Stimulated activated CD4-positive, alpha-beta T cell treated with anti-CD3 and anti-CD28 coated beads, Interleukin-4, amount 100 ng/mL, for 24 hours (primary cell): ENCODE results near the gene APOD.
A peak's percentile ranks its signal among the peaks of the same experiment; 100 is the strongest.
"Not testable (repeated sequence)": the region's sequence is repeated elsewhere in the genome, so short reads cannot be mapped to it uniquely, and the experiment has no call there.

Experiments
- DNase-seq: peaks from one replicate; pipeline ENCODE4 v3.0.0-alpha.2; 2020

APOD gene

DNA sequence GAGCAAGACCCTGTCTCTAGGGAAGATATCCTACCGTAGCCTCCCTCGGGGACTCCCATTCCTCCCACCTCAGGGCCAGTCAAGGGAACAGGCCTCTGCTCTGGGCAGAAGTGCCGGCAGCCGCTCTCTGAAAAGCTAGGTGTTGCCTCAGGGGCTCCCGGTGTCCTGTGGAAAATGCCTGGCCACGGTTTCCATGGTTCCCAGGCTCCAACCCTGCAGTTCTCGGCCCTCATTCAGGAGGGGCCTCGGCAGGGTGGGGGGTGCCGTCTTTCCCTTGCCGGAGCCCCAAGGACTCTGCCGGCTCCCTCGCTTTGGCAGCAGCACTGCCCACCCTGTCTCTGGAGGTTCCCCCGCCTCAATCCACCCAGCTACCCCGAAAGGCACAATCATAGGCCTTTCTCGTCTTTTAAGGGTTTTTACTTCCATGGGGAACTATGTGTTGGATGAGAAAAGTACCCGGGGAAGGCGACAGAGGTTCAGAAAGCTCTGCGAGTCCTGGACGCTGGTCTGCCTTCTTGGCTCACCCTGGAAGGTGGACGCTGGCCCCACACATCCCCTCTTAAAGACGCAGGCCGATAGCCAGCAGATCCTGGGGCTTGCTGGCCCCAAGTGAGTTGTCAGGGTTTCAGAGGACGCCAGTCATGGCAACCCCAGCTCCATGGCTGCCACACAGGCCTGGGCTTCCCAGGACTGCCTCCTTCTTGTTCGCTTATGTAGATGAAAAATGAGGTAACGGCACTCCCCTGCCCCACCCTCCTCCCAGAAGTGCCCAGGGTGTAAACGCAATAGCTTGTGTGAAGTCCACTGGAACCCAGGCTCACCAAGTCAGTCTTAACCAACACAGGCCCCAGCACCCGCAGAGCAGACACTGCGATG lies 34.3 kb upstream of the APOD start:
- not testable (repeated sequence) for DNase-seq

DNA sequence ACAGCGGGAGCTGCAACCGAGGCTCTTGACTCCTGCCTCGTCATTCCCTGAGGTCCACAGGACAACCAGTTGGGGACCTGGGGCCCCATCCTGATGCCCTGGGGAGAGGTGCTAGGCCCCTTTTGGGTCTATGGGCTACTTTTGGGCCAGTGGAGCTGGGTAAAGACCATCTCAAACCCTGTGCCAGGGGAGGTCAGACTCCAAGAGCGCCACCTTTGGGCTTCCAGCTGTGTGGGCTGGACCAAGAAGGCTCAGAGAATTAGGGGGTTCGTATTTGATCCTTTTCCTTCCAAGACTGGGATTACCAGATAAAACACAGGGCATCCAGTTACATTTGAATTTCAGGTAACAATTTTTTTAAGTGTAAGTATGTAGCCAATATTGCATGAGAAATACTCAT lies 33.4 kb upstream of the APOD start:
- not testable (repeated sequence) for DNase-seq

DNA sequence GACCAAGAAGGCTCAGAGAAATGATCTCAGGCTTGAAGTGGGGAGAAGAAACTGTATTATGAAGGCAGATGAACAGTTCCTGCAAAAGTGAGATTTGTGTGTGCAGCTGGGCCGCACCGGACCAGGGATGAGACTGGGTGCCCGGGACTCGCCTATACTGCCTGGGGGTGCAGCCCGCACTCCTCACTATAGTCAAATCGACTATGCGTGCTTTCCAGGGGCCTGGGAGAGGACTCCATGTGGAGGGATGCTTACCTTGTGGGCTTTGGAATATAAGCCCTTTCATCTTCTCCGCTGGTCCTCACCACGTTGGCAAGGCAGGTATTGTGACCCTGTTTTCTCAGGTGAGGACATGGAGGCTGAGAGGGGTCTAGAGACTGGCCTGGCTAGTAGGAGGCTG lies 32.9 kb upstream of the APOD start:
- no peak for DNase-seq

DNA sequence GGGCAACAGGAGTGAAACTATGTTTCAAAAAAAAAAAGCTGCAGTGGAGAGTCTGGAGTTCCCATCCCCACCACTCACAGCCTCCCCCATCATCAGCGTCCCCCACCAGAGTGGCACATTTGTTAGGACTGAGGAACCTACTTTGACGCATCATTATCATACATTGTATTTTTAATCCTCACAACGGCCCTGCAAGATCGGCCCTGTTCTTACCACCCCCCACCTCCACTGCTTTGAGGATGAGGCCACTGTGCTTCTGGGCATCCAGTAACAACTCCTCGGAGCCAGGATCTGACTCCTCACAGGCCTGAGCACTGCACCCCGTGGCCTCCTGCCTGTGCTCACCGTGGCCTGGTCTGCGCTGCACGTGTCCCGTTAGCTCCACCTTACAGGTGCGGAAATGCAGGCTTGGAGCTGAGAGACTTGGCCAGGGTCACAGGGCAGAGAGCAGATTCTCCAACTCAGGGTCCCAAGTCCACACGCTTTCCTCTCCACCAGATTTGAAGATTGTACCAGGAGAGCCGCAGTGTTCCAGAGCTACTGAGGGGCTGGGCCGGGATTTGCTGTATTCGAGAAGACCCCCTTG lies 32.3 kb upstream of the APOD start:
- DNase-seq, result not testable (repeated sequence)

DNA sequence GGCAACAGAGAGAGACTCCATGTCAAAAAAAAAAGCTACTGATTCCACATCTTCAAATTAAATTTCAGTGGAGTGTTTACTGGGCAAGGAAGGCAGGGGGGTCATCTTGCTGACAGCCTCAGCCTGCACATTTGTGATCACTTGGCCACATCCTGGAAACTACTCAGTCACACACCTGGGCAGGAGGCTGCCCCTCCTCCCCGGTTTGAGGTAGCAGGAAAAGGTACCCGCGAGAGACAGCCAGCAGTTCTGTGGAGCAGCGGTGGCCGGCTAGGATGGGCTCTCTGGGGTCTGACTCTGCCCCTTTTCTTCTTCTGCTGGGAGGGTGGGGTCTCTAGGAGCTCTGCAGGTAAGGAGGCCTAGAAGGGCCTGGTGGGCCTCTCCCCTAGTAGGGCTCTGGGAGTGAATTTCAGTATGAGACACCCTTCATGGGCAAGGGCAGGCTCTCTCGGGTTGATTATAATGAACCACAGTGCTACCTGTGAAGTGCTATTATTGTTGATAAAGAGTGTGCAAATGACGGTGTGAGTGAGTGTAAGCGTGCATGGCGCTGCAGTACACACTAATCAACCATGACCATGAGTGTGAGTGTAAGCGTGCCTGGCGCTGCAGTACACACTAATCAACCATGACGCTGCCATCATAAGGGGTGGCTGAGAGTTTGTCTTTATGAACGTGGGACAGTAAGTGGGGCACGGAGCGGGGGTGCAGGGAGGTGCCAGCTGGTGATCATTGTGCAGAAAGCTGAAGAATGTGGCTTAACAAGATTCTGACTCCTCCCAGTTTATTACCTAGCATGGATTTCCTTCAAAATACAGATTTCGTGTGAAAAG lies 31.1 kb upstream of the APOD start:
- DNase-seq, result not testable (repeated sequence)

DNA sequence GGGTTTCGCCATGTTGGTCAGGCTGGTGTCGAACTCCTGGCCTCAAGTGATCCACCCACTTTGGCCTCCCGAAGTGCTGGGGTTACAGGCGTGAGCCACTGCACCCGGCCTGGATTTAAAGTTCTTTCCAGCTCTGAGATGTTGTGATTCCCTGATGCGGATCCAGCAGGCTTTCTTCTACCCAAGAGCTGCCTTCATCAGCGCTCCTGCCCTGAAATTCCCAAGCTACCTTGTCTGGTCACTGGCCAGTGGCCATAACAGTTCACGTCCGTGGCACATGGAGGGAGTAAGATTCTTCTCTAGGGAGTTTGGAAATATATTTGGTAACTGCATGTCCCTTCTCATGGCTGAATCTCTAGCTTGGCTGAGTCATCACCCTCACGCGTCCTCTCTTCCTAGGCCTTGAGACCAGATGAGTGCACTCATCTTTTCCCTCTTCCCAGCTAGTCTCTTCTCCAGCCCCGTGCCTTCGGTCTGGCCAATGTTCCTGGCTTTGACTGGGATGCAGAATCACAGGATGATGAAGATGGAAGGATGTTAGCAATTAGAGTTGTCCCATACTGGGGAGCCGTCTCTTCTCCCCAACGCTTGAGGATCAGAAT lies 29.8 kb upstream of the APOD start:
- no peak for DNase-seq

DNA sequence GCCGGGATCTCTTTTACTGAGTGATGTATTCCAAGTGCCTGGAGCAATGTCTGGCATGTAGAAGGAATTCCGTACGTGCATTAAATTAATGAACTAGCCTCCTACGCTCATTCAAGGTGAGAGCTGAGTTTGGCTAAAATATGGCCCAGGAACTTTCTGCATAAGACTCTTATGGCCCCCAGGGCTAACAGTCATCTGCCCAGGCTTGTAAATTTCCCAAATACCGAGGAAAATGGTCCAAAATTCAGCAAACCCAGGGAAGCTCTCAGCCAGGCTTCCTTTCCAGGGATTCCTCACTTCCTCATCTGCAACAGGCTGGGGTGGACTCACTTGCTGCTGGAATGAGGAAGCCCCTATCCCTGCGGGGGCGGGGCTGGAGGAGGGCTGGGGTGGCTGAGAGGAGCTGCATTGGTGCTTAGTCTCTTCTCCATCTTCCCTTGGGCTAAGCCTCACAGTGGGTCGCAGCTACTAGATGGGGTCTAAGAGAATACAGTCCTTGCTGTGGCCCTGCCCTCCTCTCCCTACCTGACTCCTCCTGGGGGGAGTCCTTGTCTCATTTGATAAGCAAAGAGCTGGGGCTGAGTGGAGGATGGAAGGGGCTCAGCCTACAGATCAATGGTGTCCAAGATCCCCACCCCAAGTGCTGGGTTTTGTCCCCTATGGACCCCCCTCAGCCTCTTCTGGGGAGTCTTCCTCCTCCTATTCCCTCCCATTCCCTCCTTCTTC lies 28.5 kb upstream of the APOD start:
- no peak for DNase-seq

DNA sequence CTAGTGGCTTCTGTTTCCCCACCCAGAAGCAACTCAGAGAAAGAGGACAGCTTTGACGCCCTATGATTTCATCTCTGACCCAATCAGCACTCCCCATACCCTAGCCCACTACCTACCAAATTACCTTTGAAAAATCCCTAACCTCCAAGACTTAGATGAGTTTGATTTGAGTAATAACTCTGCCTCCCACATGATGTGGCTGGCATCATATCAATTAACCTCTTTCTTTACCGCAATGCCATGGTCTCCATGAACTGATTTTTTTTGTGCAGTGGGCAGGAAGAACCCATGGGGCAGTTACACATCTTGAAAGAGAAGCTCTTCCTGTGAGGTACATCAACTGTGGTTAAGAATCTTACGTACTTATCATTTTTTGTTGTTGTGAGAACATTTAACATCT lies 25.5 kb upstream of the APOD start:
- DNase-seq, result peak; percentile 48

DNA sequence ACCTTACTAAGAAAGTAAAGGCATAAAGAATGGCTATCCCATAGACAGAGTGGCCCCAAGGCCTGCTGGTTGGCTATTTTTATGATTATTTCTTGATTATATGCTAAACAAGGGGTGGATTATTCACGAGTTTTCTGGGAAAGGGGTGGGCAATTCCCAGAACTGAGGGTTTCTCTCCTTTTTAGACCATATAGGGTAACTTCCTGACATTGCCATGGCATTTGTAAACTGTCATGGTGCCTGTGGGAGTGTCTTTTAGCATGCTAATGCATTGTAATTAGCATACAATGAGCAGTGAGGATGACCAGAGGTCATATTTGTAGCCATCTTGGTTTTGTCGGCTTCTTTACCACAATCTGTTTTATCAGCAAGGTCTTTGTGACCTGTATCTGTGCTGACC lies 18.0 kb upstream of the APOD start:
- DNase-seq, result not testable (repeated sequence)

DNA sequence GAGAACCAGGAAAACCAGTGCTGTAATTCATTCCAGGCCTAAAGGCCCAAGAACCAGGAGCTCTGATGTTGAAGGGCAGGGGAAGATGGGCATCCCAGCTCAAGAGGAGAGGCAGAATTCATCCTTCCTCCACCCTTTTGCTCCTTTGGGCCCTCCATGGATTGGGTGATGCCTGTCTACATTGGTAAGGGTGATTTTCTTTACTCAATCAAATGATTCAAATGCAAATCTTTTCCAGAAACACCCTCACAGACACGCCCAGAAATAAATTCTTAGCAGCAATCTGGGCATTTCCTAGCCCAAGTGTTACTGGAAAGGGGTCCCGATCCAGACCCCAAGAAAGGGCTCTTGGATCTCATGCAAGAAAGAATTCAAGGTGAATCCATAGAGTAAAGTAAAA lies 17.6 kb upstream of the APOD start:
- DNase-seq, result no peak

DNA sequence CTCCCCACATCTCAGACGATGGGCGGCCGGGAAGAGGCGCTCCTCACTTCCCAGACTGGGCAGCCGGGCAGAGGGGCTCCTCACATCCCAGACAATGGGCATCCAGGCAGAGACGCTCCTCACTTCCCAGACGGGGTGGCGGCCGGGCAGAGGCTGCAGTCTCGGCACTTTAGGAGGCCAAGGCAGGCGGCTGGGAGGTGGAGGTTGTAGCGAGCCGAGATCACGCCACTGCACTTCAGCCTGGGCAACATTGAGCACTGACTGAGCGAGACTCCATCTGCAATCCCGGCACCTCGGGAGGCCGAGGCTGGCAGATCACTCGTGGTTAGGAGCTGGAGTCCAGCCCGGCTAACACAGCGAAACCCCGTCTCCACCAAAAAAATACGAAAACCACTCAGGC lies 16.2 kb upstream of the APOD start:
- DNase-seq, result not testable (repeated sequence)

DNA sequence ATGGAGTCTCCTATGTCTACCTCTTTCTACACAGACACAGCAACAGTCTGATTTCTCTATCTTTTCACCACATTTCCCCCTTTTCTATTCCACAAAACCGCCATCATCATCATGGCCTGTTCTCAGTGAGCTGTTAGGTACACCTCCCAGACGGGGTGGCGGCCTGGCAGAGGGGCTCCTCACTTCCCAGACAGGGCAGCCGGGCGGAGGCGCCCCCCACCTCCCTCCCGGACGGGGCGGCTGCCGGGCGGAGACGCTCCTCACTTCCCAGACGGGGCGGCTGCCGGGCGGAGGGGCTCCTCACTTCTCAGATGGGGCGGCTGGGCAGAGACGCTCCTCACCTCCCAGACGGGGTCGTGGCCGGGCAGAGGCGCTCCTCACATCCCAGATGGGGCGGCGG lies 15.8 kb upstream of the APOD start:
- DNase-seq, result not testable (repeated sequence)

DNA sequence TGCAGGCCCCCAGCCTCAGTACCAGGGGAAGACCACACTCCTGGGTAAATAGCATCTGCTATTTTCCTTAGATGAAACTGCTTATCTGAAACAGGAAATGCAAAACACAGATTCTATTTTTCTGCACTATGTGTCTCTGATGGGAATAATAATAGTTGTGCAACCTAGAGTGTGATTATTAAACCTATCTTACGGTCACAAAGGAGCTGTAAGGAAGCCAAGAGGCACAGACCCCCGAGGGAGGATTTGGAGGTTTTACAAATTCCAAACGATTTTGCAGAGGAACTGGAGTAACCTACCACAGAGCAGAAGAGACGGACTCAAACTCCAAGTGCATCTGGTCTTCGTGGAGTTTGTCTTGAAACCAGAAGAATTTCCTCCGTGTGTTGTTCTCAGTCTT lies 14.1 kb upstream of the APOD start:
- DNase-seq, result no peak

DNA sequence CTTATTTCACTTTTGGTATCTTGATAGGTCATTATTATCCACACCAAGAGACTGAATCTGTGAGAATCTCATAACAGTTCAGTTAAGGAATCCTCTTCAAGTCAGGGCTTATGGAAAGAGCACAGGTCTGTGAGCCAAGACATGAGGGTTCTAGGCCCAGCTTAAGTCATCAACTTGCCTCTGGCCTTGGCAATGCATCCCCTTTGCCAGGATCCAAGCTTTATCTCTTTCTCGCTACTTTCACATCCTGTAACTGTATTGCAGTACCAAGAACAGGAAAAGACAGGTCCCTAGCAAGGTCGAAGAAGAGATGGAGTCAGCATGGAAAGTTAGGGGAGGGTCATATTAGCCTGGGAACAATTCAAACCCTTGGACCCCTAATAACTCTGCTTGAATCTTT lies 13.5 kb upstream of the APOD start:
- no peak for DNase-seq

DNA sequence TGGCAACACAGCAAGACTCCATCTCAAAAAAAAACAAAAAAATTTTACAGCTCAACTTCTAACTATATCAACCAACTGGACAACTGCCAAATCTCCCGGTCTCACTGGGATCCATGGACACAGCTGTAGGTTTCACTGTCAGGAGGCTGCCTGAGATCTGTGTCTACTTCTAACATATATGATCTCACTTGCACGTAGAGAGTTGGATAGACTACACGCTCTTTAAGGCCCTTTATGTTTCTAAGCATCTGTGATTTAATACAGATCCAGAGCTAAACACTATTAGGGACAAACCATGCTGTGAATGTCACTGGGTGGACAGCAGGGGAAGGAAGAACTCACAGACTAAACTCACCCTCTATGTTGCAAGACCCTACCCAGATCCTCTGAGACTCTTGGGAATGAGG lies 13.0 kb upstream of the APOD start:
- DNase-seq, result no peak

DNA sequence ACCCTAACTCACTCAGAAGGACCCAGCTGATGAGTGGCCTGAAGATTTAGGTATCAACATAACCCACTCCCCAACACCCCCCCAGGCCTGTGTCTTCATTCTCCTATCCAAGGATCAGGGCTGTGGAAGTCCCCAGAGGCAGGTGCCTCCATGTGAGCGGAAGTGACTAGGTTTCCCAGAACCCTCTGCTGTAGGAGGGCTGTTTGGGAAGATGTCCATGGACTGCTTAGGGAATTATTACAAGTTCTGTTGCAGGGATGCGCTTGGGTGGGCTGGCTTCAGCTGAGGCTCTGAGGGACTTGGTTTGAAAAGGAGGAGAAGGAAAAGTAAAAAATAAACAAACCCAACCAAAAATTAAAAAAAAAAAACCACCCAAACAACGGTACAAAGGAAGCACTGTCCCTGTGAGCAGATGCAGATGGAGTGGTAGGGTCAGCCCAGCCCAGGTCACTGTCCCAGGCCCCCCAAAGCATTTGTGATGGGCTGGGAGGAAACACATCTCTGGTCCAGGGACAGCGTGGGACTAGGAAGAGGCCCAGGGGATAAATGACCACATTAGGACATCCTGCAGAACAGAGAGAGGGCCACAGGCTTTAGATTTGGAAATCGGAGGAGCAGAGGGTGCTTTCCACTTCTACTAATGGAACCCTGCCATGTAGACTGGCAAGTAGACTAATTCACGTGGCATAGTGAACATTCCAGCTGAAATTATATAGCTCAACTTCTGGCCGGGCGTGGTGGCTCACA lies 12.2 kb upstream of the APOD start:
- no peak for DNase-seq

DNA sequence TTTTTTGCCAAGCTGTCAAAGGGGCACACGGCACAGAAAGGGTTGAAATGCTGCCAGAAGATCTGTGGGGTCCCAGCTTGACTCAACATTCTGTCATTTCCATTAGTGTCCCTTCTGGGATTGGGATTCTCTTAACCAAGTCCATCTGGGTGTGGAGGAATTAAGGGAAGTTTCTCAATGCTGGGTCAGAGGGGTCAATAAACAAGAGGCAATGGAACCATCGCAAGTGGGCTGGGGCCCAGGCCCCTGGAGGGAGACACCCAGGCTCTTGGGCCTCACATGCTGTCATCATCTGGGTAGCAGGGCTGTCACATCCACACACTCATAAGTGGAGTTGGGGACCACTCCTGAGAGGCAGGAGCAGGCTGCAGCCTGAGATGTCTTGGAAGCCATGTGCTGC lies 8.1 kb upstream of the APOD start:
- no peak for DNase-seq

DNA sequence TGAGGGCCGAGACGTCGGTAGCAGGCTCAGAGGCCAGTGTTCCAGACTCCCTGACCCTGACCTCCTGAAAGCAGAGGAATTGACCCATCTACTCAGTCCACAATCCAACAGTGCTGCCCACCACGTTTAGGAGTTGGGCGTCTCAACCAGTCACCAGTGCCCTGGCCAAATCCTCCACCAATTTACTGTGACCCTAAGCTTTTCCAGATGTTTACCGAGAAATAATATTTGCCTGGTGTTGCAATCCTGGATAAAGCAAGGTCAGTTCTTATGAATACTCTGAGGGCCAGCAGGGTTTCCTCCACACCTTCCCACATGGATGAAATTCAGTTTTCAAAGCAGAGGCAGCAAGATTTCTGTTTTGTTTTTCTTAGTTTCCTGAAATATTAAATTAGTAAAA lies 7.5 kb upstream of the APOD start:
- no peak for DNase-seq

DNA sequence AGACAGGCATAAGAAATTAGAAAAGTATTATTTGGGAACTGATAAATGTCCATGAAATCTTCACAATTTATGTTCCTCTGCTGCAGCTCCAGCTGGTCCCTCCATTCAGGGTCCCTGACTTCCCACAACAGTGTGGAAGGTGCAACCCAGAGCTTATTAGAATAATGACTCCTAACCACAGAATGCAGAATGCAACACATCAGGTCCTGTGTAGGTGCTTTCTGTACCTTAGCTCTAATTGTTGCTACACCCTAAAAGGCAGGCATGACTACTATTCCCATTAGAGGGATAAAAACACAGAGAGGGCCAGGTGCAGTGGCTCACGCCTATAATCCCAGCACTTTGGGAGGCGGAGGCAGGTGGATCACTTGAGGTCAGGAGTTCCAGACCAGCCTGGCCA lies 6.6 kb upstream of the APOD start:
- DNase-seq, result not testable (repeated sequence)

DNA sequence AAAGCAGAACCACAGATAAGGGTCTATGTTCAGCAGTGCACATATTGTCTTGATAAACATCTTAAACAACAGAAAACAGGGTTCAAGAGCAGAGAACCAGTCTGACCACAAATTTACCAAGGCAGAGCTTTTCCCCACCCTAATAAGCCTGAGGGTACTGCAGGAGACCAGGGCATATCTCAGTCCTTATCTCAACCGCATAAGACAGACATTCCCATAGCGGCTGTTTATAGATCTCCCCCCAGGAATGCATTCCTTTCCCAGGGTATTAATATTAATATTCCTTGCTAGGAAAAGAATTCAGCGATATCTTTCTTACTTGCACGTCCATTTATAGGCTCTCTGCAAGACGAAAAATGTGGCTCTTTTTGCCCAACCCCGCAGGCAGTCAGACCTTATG lies 6.1 kb upstream of the APOD start:
- not testable (repeated sequence) for DNase-seq

DNA sequence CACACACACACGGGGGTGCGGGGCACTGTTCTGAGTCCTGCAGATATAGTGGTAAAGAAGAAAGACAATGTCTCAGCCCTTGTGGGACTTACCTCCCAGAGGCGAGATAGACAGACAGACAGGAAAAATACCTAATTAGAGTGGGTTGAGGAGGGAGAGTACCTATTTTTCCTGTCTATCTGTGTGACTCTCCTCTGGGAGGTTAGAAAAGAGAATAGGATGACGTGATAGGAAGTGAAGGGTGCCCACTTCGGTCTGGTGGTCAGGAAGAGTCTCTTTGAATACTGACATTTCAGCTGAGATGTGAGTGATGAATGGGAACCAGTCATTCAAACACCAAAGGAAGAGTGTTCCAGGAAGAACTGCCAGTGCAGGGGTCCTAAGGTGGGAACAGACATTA lies 4.1 kb upstream of the APOD start:
- DNase-seq, result no peak

DNA sequence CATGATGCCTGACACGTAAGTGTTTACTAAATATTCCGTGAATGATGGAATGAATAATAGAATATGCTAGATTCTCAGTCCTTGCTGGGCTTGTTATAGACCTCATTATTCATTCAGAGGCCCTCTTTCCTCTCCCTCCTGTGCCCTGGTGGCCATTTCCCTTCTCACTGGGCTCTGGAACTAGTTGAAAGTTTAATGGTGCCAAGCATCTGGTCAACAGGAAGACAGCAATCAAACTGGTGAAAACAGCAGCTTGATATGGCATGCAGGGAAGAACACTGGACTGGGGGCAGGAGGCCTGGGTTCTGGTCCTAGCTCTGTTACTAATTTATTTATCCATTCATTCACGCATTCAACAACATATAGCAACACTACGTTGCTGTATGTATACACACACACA lies 3.7 kb upstream of the APOD start:
- no peak for DNase-seq
